ENCODE measurements around the gene SPINK1. TPM values are rescaled to one million over a fixed set of nuclear protein-coding genes. Genes with fewer than 3 reads are reported as not detected.

Gene SPINK1
- polyA plus RNA-seq, 1 experiment: not detected

DNA sequence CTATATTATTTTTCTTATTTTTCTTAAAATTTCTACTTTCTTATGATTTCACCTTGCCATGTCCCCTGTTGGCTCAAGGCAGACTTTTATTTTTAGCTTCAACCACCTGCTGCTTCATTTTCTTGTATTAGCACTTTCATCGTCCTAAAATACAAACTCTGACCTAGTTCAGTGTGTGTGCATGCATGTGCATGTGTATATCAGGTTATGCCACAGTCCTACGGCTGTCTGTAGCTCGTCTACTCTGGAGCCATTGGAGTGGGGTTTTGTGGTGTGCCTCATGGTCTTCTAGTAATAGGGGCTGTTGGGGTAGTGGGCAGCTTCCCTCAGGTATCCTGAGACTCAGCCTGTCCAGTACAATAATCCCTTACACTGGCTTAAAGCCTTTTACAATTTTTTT lies 13.4 kb upstream of the SPINK1 start:
- POLR2A ChIA-PET: no interaction called here
- CTCF ChIA-PET: interaction anchor here (1.0 to 4.1 kb wide), 2 partner anchors 12 to 217 kb away, joined by 4 to 22 read pairs; no protein-coding TSS in a partner anchor
- TF ChIP-seq, protein P1, sequence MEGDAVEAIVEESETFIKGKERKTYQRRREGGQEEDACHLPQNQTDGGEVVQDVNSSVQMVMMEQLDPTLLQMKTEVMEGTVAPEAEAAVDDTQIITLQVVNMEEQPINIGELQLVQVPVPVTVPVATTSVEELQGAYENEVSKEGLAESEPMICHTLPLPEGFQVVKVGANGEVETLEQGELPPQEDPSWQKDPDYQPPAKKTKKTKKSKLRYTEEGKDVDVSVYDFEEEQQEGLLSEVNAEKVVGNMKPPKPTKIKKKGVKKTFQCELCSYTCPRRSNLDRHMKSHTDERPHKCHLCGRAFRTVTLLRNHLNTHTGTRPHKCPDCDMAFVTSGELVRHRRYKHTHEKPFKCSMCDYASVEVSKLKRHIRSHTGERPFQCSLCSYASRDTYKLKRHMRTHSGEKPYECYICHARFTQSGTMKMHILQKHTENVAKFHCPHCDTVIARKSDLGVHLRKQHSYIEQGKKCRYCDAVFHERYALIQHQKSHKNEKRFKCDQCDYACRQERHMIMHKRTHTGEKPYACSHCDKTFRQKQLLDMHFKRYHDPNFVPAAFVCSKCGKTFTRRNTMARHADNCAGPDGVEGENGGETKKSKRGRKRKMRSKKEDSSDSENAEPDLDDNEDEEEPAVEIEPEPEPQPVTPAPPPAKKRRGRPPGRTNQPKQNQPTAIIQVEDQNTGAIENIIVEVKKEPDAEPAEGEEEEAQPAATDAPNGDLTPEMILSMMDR (IDR thresholded peaks at IDR 0.05; ENCODE audit: insufficient read depth, low read depth, low read length): no peak

DNA sequence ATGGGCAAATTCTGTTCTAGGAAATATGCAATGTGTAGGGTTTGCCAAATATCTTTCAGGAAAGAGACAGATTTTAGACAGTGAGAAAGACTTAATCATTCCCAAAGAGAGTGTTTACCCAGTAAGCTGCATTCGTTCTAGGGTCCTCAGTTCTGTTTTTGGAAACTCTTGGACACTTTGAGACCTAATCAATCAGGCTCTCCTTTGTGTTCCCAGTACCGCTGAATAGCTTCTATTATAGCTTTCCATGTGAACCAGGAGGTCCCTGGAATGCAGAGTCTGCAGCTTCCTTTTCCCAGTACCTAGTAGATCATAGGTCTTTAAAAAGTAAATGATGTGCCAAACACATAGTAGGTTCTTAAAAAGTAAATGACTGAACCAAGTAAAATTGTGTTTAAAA lies 11.4 kb upstream of the SPINK1 start:
- Histone ChIP-seq H3K27me3 (ENCODE audit: control insufficient read depth, insufficient read depth, low read length) (no peaks in the 10 kb centered on the region), H3K4me3 (ENCODE audit: low read depth, low read length) (no peak overlapping the region), H3K36me3 (ENCODE audit: control insufficient read depth, insufficient read depth, low read length) (no peaks in the 10 kb centered on the region)
- DNase-seq (ENCODE audit: low read depth): no peak
- CTCF ChIA-PET: interaction anchor here (4.1 kb wide), 1 partner anchor 14 kb away, joined by 22 read pairs; no protein-coding TSS in a partner anchor
- TF ChIP-seq, protein P1 (IDR thresholded peaks at IDR 0.05; ENCODE audit: insufficient read depth, low read depth, low read length): no peak
- POLR2A ChIA-PET: no interaction called here

More for the DNA sequence above, 13.4 kb upstream of the SPINK1 start:
- no peak overlapping the region for H3K4me3 ChIP-seq (ENCODE audit: low read depth, low read length)
- DNase-seq (ENCODE audit: low read depth): no peak
- no peaks in the 10 kb centered on the region for H3K27me3 ChIP-seq (ENCODE audit: control insufficient read depth, insufficient read depth, low read length)
- H3K36me3 ChIP-seq (ENCODE audit: control insufficient read depth, insufficient read depth, low read length): no peaks in the 10 kb centered on the region

DNA sequence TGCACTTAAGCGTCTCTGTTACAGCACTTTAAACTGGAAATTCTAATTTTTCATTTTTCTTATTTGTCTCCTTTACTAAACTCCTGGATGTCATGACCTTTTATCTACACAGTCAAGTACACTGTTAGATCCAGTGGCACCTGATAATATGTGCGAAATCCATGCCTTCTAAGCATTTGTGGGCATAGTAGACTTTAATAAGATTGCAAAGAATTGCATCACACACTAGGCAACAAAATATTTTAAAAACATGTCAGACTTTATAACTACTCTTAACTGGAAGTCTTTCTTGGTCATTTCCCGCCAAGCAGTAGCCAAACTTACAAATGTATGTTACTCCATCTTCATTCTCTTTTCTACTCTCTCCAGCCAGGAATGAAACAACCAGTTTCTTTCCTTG lies 5.0 kb upstream of the SPINK1 start:
- Histone ChIP-seq H3K4me3 (ENCODE audit: low read depth, low read length) (no peak overlapping the region), H3K27me3 (ENCODE audit: control insufficient read depth, insufficient read depth, low read length) (no peaks in the 10 kb centered on the region), H3K36me3 (ENCODE audit: control insufficient read depth, insufficient read depth, low read length) (no peaks in the 10 kb centered on the region)
- ChIA-PET POLR2A (no interaction called here), CTCF (interaction anchor here (1.8 kb wide), 1 partner anchor 14 kb away, joined by 6 read pairs; no protein-coding TSS in a partner anchor)
- TF ChIP-seq, protein P1 (IDR thresholded peaks at IDR 0.05; ENCODE audit: insufficient read depth, low read depth, low read length): no peak
- no peak for DNase-seq (ENCODE audit: low read depth)

DNA sequence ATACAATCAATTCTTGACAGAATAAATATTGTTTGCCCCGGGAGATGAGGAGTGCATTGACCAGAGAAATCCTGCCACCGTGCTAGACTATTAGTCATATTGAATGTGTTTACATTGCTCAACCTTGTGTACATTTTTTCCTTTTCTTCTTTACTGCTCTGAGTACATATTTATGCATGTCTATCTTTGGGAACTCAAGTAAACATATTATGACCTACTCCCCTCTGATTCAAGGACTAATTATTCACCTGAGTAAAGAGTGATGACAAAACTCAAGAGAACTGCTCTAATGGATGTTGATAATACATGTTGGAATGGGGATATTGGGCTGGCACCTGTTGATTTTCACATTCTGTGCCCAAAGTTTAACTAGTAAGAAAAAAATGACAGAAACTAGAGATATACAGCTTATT lies 3.9 kb upstream of the SPINK1 start:
- CTCF ChIA-PET: interaction anchor here (1.8 kb wide), 1 partner anchor 12 kb away, joined by 6 read pairs; no protein-coding TSS in a partner anchor
- DNase-seq (ENCODE audit: low read depth): no peak
- Histone ChIP-seq H3K27me3 (ENCODE audit: control insufficient read depth, insufficient read depth, low read length) (no peaks in the 10 kb centered on the region), H3K36me3 (ENCODE audit: control insufficient read depth, insufficient read depth, low read length) (no peaks in the 10 kb centered on the region), H3K4me3 (ENCODE audit: low read depth, low read length) (no peak overlapping the region)
- TF ChIP-seq, protein P1 (IDR thresholded peaks at IDR 0.05; ENCODE audit: insufficient read depth, low read depth, low read length): no peak
- POLR2A ChIA-PET: no interaction called here

DNA sequence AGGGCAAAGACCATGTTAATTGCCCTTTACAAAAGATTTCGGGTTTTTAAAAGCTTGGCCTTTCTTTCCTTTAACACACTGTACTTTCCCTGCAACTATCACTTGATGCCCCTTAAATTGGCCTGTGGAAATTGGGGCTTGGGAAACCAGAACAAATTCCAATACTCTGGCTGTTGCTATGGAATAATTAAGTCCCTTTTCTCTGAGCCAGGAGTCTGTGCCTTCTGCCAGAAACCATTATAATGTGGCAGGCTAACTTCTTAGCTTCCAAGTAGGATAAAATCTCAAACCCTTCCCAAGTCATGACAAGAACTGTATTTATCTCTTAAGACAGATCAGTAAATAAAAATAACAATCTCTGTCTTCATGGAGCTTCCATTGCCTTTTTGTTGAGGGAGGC lies 1.1 kb upstream of the SPINK1 start:
- H3K36me3 ChIP-seq (ENCODE audit: control insufficient read depth, insufficient read depth, low read length): no peaks in the 10 kb centered on the region
- DNase-seq (ENCODE audit: low read depth): no peak
- TF ChIP-seq, protein P1 (IDR thresholded peaks at IDR 0.05; ENCODE audit: insufficient read depth, low read depth, low read length): no peak
- no peak overlapping the region for H3K4me3 ChIP-seq (ENCODE audit: low read depth, low read length)
- CTCF ChIA-PET: interaction anchor here (2.0 to 3.1 kb wide), 2 partner anchors 9 to 25 kb away, joined by 5 to 21 read pairs; no protein-coding TSS in a partner anchor
- POLR2A ChIA-PET: no interaction called here
- H3K27me3 ChIP-seq (ENCODE audit: control insufficient read depth, insufficient read depth, low read length): no peaks in the 10 kb centered on the region
